Activated CD4-positive, alpha-beta T cell treated with anti-CD3 and anti-CD28 coated beads, Interleukin-10, Interleukin-2, amounts not matched to agents 100 ng/mL and 50 ng/mL, durations not matched to agents 16 hours and 8 hours (primary cell): ENCODE results near the gene CCDC192.
"Not testable (repeated sequence)": the region's sequence is repeated elsewhere in the genome, so short reads cannot be mapped to it uniquely, and the experiment has no call there.

ENCODE experiments used
- DNase-seq: peaks from one replicate; pipeline ENCODE4 v3.0.0-alpha.2; 2020

Gene CCDC192

GRCh38 chr5:127769386-127769785 lies 66.2 kb downstream of the CCDC192 start:
- no peak for DNase-seq

- no peak for DNase-seq
These were observed 67.1 kb downstream of the CCDC192 start for GRCh38 chr5:127770272-127770671.

GRCh38 chr5:127772531-127772930 lies 69.3 kb downstream of the CCDC192 start:
- no peak for DNase-seq

- no peak for DNase-seq
These were observed 71.0 kb downstream of the CCDC192 start for GRCh38 chr5:127774221-127774620.

- no peak for DNase-seq
These were observed 73.3 kb downstream of the CCDC192 start for GRCh38 chr5:127776477-127776876.

GRCh38 chr5:127777957-127778356 lies 74.8 kb downstream of the CCDC192 start:
- DNase-seq, result no peak

- DNase-seq, result not testable (repeated sequence)
These were observed 79.3 kb downstream of the CCDC192 start for GRCh38 chr5:127782450-127782849.

GRCh38 chr5:127785098-127785927 lies 82.1 kb downstream of the CCDC192 start:
- peak; percentile 87 for DNase-seq

GRCh38 chr5:127791439-127791838 lies 88.2 kb downstream of the CCDC192 start:
- DNase-seq, result no peak

- not testable (repeated sequence) for DNase-seq
These were observed 88.7 kb downstream of the CCDC192 start for GRCh38 chr5:127791908-127792307.

GRCh38 chr5:127793052-127793451 lies 89.9 kb downstream of the CCDC192 start:
- no peak for DNase-seq

- no peak for DNase-seq
These were observed 90.7 kb downstream of the CCDC192 start for GRCh38 chr5:127793879-127794278.

- no peak for DNase-seq
These were observed 93.0 kb downstream of the CCDC192 start for GRCh38 chr5:127796211-127796610.

GRCh38 chr5:127799293-127799905 lies 96.2 kb downstream of the CCDC192 start:
- DNase-seq, result no peak

GRCh38 chr5:127801751-127802476 lies 98.7 kb downstream of the CCDC192 start:
- DNase-seq, result no peak

- no peak for DNase-seq
These were observed 99.3 kb downstream of the CCDC192 start for GRCh38 chr5:127802477-127802865.

GRCh38 chr5:127804886-127805426 lies 101.8 kb downstream of the CCDC192 start:
- no peak for DNase-seq

- DNase-seq, result no peak
These were observed 102.3 kb downstream of the CCDC192 start for GRCh38 chr5:127805448-127805847.

GRCh38 chr5:127806776-127807175 lies 103.6 kb downstream of the CCDC192 start:
- DNase-seq, result no peak

- DNase-seq, result no peak
These were observed 106.3 kb downstream of the CCDC192 start for GRCh38 chr5:127809533-127809932.

GRCh38 chr5:127810017-127810416 lies 106.8 kb downstream of the CCDC192 start:
- DNase-seq, result no peak

GRCh38 chr5:127810707-127811490 lies 107.7 kb downstream of the CCDC192 start:
- no peak for DNase-seq

- no peak for DNase-seq
These were observed 109.4 kb downstream of the CCDC192 start for GRCh38 chr5:127812570-127812969.
